Fibroblast of lung (primary cell): Measurements from ENCODE around the gene CDK10. TPM values are rescaled to one million over a fixed set of nuclear protein-coding genes. Genes with fewer than 3 reads are reported as not detected.

ENCODE experiments used
- DNase-seq, 2 donors: peaks; one replicate each; pipeline versions ENCODE4 v3.0.0 to v3.0.0-alpha.2; 2010; ENCODE audit warnings: low read depth in 2 of 2
- H2AFZ ChIP-seq: 2 replicates; pipeline ENCODE4 v1.5.1; 2012; ENCODE audit warnings: low read length, control low read depth, inconsistent platforms
- H3K27ac ChIP-seq: 2 replicates; pipeline ENCODE4 v1.5.1; 2011; ENCODE audit warnings: low read length, control low read depth; ENCODE audit not compliant: insufficient read depth
- H3K27me3 ChIP-seq: 2 replicates; pipeline ENCODE4 v1.5.1; 2011; ENCODE audit warnings: mild to moderate bottlenecking, low read length; ENCODE audit not compliant: control insufficient read depth, insufficient read depth
- H3K36me3 ChIP-seq: 2 replicates; pipeline ENCODE4 v1.5.1; 2011; ENCODE audit warnings: low read length; ENCODE audit not compliant: control insufficient read depth, insufficient read depth
- H3K4me1 ChIP-seq: 2 replicates; pipeline ENCODE4 v1.5.1; 2011; ENCODE audit warnings: low read length; ENCODE audit not compliant: control insufficient read depth, insufficient read depth; ENCODE audit errors: extremely low read depth
- H3K4me2 ChIP-seq: 2 replicates; pipeline ENCODE4 v1.5.1; 2011; ENCODE audit warnings: low read length, control low read depth; ENCODE audit not compliant: insufficient read depth; ENCODE audit errors: extremely low read depth
- H3K4me3 ChIP-seq, 4 experiments: fragments of 200-600 bp in 1 of 4; sonication (generic) in 1 of 4; replicated peaks in 1 of 4; 2 replicates each; pipeline ENCODE4 v1.5.1; 2011 to 2016; ENCODE audit warnings: low read length in 4 of 4, low read depth in 3 of 4, mild to moderate bottlenecking in 3 of 4, control low read depth in 2 of 4, inconsistent platforms in 1 of 4, mixed read lengths in 1 of 4; ENCODE audit not compliant: insufficient read depth in 1 of 4; ENCODE audit errors: control extremely low read depth in 1 of 4
- H3K79me2 ChIP-seq: 2 replicates; pipeline ENCODE4 v1.5.1; 2012; ENCODE audit warnings: mild to moderate bottlenecking, low read length, inconsistent platforms; ENCODE audit not compliant: control insufficient read depth, insufficient read depth
- H3K9ac ChIP-seq: 2 replicates; pipeline ENCODE4 v1.5.1; 2011; ENCODE audit warnings: mild to moderate bottlenecking, low read length, control low read depth; ENCODE audit not compliant: insufficient read depth
- H3K9me3 ChIP-seq: 2 replicates; pipeline ENCODE4 v1.5.1; 2012; ENCODE audit warnings: low read depth, low read length; ENCODE audit not compliant: control insufficient read depth, insufficient read depth
- H4K20me1 ChIP-seq: 2 replicates; pipeline ENCODE4 v1.5.1; 2011; ENCODE audit warnings: low read length; ENCODE audit not compliant: control insufficient read depth, insufficient read depth; ENCODE audit errors: extremely low read depth
- EZH2 ChIP-seq: IDR thresholded peaks from 2 replicates; pipeline ENCODE4 v1.5.1; 2012; ENCODE audit warnings: low read length, control low read depth, mild to moderate bottlenecking; ENCODE audit errors: missing control alignments
- polyA plus RNA-seq, 2 donors: library from polyadenylated mRNA; depleted of rRNA in 1 of 2; stranded (reverse) in 1 of 2; unstranded in 1 of 2; fragments of >200 nt; gene quantifications; 2 replicates each; pipeline ENCODE4 v1.2.1, GENCODE V29; 2011 to 2012; ENCODE audit warnings: missing spikeins in 1 of 2
- total RNA-seq: library from RNA; depleted of rRNA; stranded (reverse); fragments of >200 nt; gene quantifications from 2 replicates; pipeline ENCODE4 v1.2.1, GENCODE V29; 2014
- TF ChIP-seq, protein P1 (sequence below), 2 donors: IDR thresholded peaks in 1 of 2; conservative IDR thresholded peaks in 1 of 2; 1 replicate in 1 of 2; 2 replicates in 1 of 2; pipeline ENCODE4 v1.5.1; 2011 to 2012; ENCODE audit warnings: low read length in 2 of 2, control low read depth in 1 of 2, inconsistent platforms in 1 of 2, low read depth in 1 of 2, mild to moderate bottlenecking in 1 of 2

The CDK10 gene
- total and polyA plus RNA-seq, 2 donors (not counting 1 experiment from before 2014, with no cell fraction given) = 22.9 to 41.9 TPM

DNA sequence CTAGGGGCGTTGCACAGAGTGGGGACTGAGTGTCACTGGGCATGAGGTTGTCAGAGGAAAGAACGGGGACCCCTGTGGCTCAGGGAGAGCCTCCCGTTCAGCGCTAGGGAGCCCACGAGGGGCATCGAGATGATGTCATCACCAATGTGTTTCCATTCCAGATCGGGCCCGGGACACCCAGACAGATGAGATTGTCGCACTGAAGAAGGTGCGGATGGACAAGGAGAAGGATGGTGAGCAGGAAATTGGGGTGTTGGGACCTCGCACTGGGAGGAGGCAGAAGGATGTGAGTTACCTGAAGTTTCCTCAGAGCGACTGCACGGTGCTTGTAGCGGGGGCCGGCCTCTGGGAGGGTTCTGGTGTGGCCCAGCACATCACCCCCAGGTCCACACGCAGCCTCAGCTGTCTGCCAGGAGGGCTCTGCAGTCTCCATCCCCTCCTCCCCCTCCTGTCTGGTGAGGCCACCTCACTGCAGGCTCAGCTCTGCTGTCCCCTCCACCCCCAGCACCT, 4.0 kb downstream of the CDK10 start:
- no peak for DNase-seq
- TF ChIP-seq, protein P1, sequence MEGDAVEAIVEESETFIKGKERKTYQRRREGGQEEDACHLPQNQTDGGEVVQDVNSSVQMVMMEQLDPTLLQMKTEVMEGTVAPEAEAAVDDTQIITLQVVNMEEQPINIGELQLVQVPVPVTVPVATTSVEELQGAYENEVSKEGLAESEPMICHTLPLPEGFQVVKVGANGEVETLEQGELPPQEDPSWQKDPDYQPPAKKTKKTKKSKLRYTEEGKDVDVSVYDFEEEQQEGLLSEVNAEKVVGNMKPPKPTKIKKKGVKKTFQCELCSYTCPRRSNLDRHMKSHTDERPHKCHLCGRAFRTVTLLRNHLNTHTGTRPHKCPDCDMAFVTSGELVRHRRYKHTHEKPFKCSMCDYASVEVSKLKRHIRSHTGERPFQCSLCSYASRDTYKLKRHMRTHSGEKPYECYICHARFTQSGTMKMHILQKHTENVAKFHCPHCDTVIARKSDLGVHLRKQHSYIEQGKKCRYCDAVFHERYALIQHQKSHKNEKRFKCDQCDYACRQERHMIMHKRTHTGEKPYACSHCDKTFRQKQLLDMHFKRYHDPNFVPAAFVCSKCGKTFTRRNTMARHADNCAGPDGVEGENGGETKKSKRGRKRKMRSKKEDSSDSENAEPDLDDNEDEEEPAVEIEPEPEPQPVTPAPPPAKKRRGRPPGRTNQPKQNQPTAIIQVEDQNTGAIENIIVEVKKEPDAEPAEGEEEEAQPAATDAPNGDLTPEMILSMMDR (conservative IDR thresholded peaks at IDR 0.05 in 1 of 2, IDR thresholded peaks at IDR 0.05 in 1 of 2; ENCODE audit: low read depth in 1 of 2, low read length in 2 of 2) = no peak
- TF ChIP-seq EZH2 = no peak
- Histone ChIP-seq H3K4me1 (peaks cover 6% of the 10 kb centered on the region), H3K9ac (no peak overlapping the region), H3K4me3 (no peak overlapping the region), H3K36me3 (peaks cover 39% of the 10 kb centered on the region), H3K4me2 (no peak overlapping the region), H3K27ac (no peak overlapping the region), H3K9me3 (no peaks in the 10 kb centered on the region), H3K27me3 (no peaks in the 10 kb centered on the region), H3K79me2 (peaks cover 17% of the 10 kb centered on the region), H4K20me1 (no peaks in the 10 kb centered on the region), H2AFZ (no peak overlapping the region)

DNA sequence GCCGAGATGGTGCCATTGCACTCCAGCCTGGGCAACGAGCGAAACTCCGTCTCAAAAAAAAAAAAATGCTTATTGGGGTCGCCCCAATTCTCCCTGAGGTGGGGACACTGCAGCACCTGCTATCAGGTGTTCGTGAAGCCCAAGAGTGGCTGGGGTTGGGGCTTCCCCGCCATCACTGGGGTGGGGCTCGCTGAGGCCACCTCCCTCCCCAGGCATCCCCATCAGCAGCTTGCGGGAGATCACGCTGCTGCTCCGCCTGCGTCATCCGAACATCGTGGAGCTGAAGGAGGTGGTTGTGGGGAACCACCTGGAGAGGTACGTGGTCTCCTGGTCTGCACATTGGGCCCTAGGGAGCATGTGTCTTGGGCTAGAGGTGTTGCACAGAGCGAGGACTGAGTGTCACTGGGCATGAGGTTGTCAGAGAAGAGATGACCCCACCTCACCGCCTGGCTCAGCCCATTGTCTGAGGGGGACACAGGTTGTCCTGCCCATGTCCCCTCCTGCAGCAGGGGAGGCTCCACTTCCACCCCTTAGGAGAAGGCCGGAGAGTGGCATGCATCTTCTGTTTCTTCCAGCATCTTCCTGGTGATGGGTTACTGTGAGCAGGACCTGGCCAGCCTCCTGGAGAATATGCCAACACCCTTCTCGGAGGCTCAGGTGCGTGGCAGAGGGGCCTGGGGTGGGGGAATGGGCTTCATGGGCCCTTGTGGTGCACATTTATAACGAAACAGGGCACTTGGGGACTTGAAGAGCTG, 4.9 kb downstream of the CDK10 start:
- no peak overlapping the region for H3K4me2 ChIP-seq
- H3K9ac ChIP-seq = no peak overlapping the region
- DNase-seq = no peak
- no peak overlapping the region for H3K27ac ChIP-seq
- no peaks in the 10 kb centered on the region for H3K9me3 ChIP-seq
- H3K36me3 ChIP-seq = peaks cover 47% of the 10 kb centered on the region
- no peak for TF ChIP-seq EZH2
- H3K79me2 ChIP-seq = peaks cover 17% of the 10 kb centered on the region
- no peak overlapping the region for H2AFZ ChIP-seq
- H4K20me1 ChIP-seq = no peaks in the 10 kb centered on the region
- no peaks in the 10 kb centered on the region for H3K27me3 ChIP-seq
- H3K4me3 ChIP-seq = no peak overlapping the region
- peaks cover 6% of the 10 kb centered on the region for H3K4me1 ChIP-seq

DNA sequence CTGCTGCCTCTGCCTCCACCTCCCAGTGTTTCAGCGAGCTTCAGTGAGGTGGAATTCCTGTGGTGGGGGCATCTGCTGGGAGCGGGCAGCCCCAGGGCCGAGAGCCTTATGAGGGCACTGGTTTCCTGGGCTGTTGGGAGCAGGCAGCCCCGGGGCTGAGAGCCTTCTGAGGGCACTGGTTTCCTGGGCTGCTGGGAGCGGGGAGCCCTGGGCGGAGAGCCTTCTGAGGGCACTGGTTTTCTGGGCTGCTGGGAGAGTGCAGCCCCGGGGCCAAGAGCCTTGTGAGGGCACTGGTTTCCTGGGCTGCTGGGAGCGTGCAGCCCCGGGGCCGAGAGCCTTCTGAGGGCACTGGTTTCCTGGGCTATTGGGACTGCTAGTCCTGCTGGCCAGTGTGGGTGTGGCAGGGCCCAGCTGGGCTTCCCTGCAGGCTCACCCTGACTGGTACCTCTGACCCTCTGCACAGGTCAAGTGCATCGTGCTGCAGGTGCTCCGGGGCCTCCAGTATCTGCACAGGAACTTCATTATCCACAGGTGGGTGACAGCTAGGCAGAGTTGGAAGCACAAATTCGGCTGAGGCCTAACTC, 5.6 kb downstream of the CDK10 start:
- no peak for DNase-seq
- Histone ChIP-seq H3K36me3 (peaks cover 47% of the 10 kb centered on the region), H3K9me3 (no peaks in the 10 kb centered on the region)

More for the DNA sequence above, 5.6 kb downstream of the CDK10 start:
- Histone ChIP-seq H2AFZ (no peak overlapping the region), H3K27me3 (no peaks in the 10 kb centered on the region), H3K4me3 (no peak overlapping the region), H3K9ac (no peak overlapping the region), H4K20me1 (no peaks in the 10 kb centered on the region), H3K4me1 (peaks cover 9% of the 10 kb centered on the region), H3K79me2 (peaks cover 17% of the 10 kb centered on the region), H3K4me2 (no peak overlapping the region), H3K27ac (no peak overlapping the region)
- TF ChIP-seq EZH2 = no peak
- TF ChIP-seq, protein P1 (conservative IDR thresholded peaks at IDR 0.05 in 1 of 2, IDR thresholded peaks at IDR 0.05 in 1 of 2; ENCODE audit: low read depth in 1 of 2, low read length in 2 of 2) = no peak
